GM12878 (cell line): Measurements from ENCODE around the gene GTPBP6. TPM values are rescaled to one million over a fixed set of nuclear protein-coding genes. Genes with fewer than 3 reads are reported as not detected.

Experiments
- ATAC-seq: fragments of 200-7000 bp; cut with Tn5 transposase; 3 replicates; pipeline ENCODE4 v1.9.1; 2020; ENCODE audit warnings: mild to moderate bottlenecking, moderate library complexity
- BruUV-seq: library from RNA; stranded (reverse); fragments of 400-500 nt; replicated peaks from 2 replicates; lab custom pipeline; 2021; lab: Mats Ljungman, UMichigan
- CTCF ChIA-PET: fragments of 300-600 bp; sonication (Branson Sonifier 250); formaldehyde crosslinking; extraction: SDS; loops from one replicate; lab custom pipeline; 2021; ENCODE audit warnings: inconsistent platforms; lab: Yijun Ruan, JAX
- POLR2A ChIA-PET: fragments of 350-600 bp; formaldehyde crosslinking; extraction: SDS; loops from one replicate; lab custom pipeline; 2021; ENCODE audit warnings: inconsistent platforms; lab: Charles Lee
- RAD21 ChIA-PET: fragments of 300-600 bp; sonication (Branson Sonifier 250); formaldehyde crosslinking; loops from one replicate; lab custom pipeline; 2023; ENCODE audit warnings: antibody characterized with exemption; ENCODE audit not compliant: unreplicated experiment; lab: Charles Lee
- SMC1A ChIA-PET: fragments of 300-600 bp; sonication (Branson Sonifier 250); formaldehyde crosslinking; loops from one replicate; lab custom pipeline; 2023; ENCODE audit not compliant: unreplicated experiment, uncharacterized antibody; lab: Charles Lee
- DNase-seq: peaks from one replicate; pipeline ENCODE4 v3.0.0-alpha.2; 2011; ENCODE audit warnings: low read depth, low spot score
- FAIRE-seq: peaks from 3 replicates; lab custom pipeline; 2011; peaks lifted over from hg19 to GRCh38; lab: Jason Lieb, UNC
- H2AFZ ChIP-seq: 2 replicates; pipeline ENCODE4 v1.6.0; 2011; ENCODE audit warnings: low read depth, low read length, control low read depth; ENCODE audit not compliant: control insufficient read depth
- H3K27ac ChIP-seq: 2 replicates; pipeline ENCODE4 v1.5.1; 2011; ENCODE audit warnings: control low read depth; ENCODE audit not compliant: control insufficient read depth, insufficient read depth
- H3K27me3 ChIP-seq, 2 experiments: replicated peaks in 1 of 2; 2 replicates each; pipeline versions ENCODE4 v1.6.0 to v1.6.1; 2011; ENCODE audit warnings: low read length in 1 of 2; ENCODE audit not compliant: control insufficient read depth in 2 of 2, insufficient read depth in 2 of 2
- H3K36me3 ChIP-seq, 2 experiments: 2 replicates each; pipeline ENCODE4 v1.5.1; 2011; ENCODE audit warnings: low read length in 1 of 2; ENCODE audit not compliant: control insufficient read depth in 2 of 2, insufficient read depth in 2 of 2
- H3K4me1 ChIP-seq: 2 replicates; pipeline ENCODE4 v1.6.1; 2011; ENCODE audit warnings: mild to moderate bottlenecking, low read length, moderate library complexity, mixed read lengths; ENCODE audit not compliant: control insufficient read depth, insufficient read depth
- H3K4me2 ChIP-seq: 2 replicates; pipeline ENCODE4 v1.6.0; 2011; ENCODE audit warnings: control low read depth; ENCODE audit not compliant: control insufficient read depth, insufficient read depth
- H3K4me3 ChIP-seq: fragments of 200-600 bp; sonication (generic); 2 replicates; pipeline ENCODE4 v1.5.1; 2016
- H3K79me2 ChIP-seq: 2 replicates; pipeline ENCODE4 v1.6.0; 2011; ENCODE audit warnings: low read length; ENCODE audit not compliant: control insufficient read depth, insufficient read depth
- H3K9ac ChIP-seq: 2 replicates; pipeline ENCODE4 v1.8.0; 2011; ENCODE audit warnings: low read length, control low read depth, mixed read lengths; ENCODE audit not compliant: control insufficient read depth, insufficient read depth
- H3K9me3 ChIP-seq: replicated peaks from 3 replicates; pipeline ENCODE4 v1.5.1; 2011; ENCODE audit warnings: mild to moderate bottlenecking, low read length; ENCODE audit not compliant: control insufficient read depth, insufficient read depth
- H4K20me1 ChIP-seq: 2 replicates; pipeline ENCODE4 v1.6.0; 2011; ENCODE audit not compliant: control insufficient read depth, insufficient read depth
- BCL11A ChIP-seq: IDR thresholded peaks from 2 replicates; pipeline ENCODE4 v1.6.1; 2011; ENCODE audit warnings: low read depth, low read length
- FOS ChIP-seq: IDR thresholded peaks from 3 replicates; pipeline ENCODE4 v1.6.1; 2011; ENCODE audit warnings: borderline replicate concordance; ENCODE audit not compliant: insufficient read length; ENCODE audit errors: extremely low read depth
- MEF2A ChIP-seq: IDR thresholded peaks from 2 replicates; pipeline ENCODE4 v1.6.1; 2011; ENCODE audit warnings: low read depth, mild to moderate bottlenecking, low read length, moderate library complexity; ENCODE audit not compliant: insufficient read depth
- MEF2B ChIP-seq: fragments of 450-650 bp; IDR thresholded peaks from 2 replicates; pipeline ENCODE4 v1.6.1; 2018; ENCODE audit warnings: mild to moderate bottlenecking, moderate library complexity; ENCODE audit not compliant: partially characterized antibody, poor library complexity, severe bottlenecking
- MLLT1 ChIP-seq: fragments of 450-650 bp; IDR thresholded peaks from 2 replicates; pipeline ENCODE4 v1.6.1; 2016; ENCODE audit warnings: mild to moderate bottlenecking
- RELA ChIP-seq: fragments of 450-650 bp; IDR thresholded peaks from 2 replicates; pipeline ENCODE4 v1.8.0; 2014; ENCODE audit warnings: borderline replicate concordance; ENCODE audit not compliant: partially characterized antibody
- SPI1 ChIP-seq: IDR thresholded peaks from 2 replicates; pipeline ENCODE4 v1.6.1; 2011; ENCODE audit warnings: low read depth, mild to moderate bottlenecking, low read length, moderate library complexity, borderline replicate concordance; ENCODE audit not compliant: insufficient read depth
- TBL1XR1 ChIP-seq: IDR thresholded peaks from 2 replicates; pipeline ENCODE4 v1.6.1; 2012; ENCODE audit warnings: low read depth, low read length, improper control_type of control experiment
- WGBS: methylation state at CpG from one replicate; pipeline ENCODE4 v1.1.6; 2016; ENCODE audit warnings: low lambda C conversion rate; ENCODE audit not compliant: insufficient replicate concordance, insufficient coverage; ENCODE audit errors: missing lambda C conversion rate; 5-methylcytosine and 5-hydroxymethylcytosine counted together
- in situ Hi-C: fragments of 300-500 bp; cut with MboI; formaldehyde crosslinking; loops from 9 replicates; pipeline ENCODE4 v1.14.3; 2018; ENCODE audit warnings: mixed read lengths
- intact Hi-C: fragments of 100-400 bp; cut with micrococcal nuclease; formaldehyde crosslinking; loops from one replicate; pipeline ENCODE4 v1.14.2; 2022; ENCODE audit not compliant: unreplicated experiment
- polyA plus RNA-seq, 11 experiments: library from polyadenylated mRNA; depleted of rRNA in 4 of 11; unstranded in 6 of 11; stranded (reverse) in 5 of 11; fragments of >200 nt; fragmentation: Nextera tagmentation in 4 of 11; fragmentation: Illumina TruSeq in 1 of 11; extraction: Ambion mirVana in 4 of 11; extraction: Trizol in 1 of 11; gene quantifications; 1 replicate in 1 of 11; 2 replicates in 10 of 11; pipeline versions ENCODE4 v1.2.1 to v1.2.3, GENCODE V29; 2011 to 2016; ENCODE audit warnings: inconsistent platforms in 2 of 11, missing spikeins in 2 of 11, low read depth in 1 of 11
- total RNA-seq, 4 experiments: library from RNA; depleted of rRNA in 3 of 4; stranded (reverse); fragments of >200 nt in 3 of 4; fragmentation: Illumina TruSeq in 1 of 4; extraction: Trizol in 1 of 4; gene quantifications; 2 replicates each; pipeline versions ENCODE4 v1.2.1 to v1.2.3, GENCODE V29; 2013 to 2021
- TF ChIP-seq, protein P1 (sequence below): fragments of 450-650 bp; IDR thresholded peaks from 2 replicates; pipeline ENCODE4 v1.6.1; 2017; ENCODE audit warnings: mild to moderate bottlenecking, moderate library complexity
- TF ChIP-seq, protein P2 (sequence below): fragments of 450-650 bp; IDR thresholded peaks from 2 replicates; pipeline ENCODE4 v1.6.1; 2016; ENCODE audit warnings: mild to moderate bottlenecking
- TF ChIP-seq, protein P3 (sequence below): IDR thresholded peaks from 2 replicates; pipeline ENCODE4 v1.6.1; 2012; ENCODE audit warnings: low read depth, low read length, improper control_type of control experiment

GTPBP6 gene
- total and polyA plus RNA-seq, 10 of the 15 experiments (the other 5 are each of a cell fraction or from before 2014, with no cell fraction given) = 0.31 to 71.0 (median 21.1) TPM

GRCh38 chrX:357035-357692, 38.6 kb upstream of the GTPBP6 start:
- TF ChIP-seq, protein P1, sequence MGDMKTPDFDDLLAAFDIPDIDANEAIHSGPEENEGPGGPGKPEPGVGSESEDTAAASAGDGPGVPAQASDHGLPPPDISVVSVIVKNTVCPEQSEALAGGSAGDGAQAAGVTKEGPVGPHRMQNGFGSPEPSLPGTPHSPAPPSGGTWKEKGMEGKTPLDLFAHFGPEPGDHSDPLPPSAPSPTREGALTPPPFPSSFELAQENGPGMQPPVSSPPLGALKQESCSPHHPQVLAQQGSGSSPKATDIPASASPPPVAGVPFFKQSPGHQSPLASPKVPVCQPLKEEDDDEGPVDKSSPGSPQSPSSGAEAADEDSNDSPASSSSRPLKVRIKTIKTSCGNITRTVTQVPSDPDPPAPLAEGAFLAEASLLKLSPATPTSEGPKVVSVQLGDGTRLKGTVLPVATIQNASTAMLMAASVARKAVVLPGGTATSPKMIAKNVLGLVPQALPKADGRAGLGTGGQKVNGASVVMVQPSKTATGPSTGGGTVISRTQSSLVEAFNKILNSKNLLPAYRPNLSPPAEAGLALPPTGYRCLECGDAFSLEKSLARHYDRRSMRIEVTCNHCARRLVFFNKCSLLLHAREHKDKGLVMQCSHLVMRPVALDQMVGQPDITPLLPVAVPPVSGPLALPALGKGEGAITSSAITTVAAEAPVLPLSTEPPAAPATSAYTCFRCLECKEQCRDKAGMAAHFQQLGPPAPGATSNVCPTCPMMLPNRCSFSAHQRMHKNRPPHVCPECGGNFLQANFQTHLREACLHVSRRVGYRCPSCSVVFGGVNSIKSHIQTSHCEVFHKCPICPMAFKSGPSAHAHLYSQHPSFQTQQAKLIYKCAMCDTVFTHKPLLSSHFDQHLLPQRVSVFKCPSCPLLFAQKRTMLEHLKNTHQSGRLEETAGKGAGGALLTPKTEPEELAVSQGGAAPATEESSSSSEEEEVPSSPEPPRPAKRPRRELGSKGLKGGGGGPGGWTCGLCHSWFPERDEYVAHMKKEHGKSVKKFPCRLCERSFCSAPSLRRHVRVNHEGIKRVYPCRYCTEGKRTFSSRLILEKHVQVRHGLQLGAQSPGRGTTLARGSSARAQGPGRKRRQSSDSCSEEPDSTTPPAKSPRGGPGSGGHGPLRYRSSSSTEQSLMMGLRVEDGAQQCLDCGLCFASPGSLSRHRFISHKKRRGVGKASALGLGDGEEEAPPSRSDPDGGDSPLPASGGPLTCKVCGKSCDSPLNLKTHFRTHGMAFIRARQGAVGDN = no peak
- no peak for TF ChIP-seq FOS
- TF ChIP-seq TBL1XR1 = no peak
- TF ChIP-seq MEF2A = no peak
- TF ChIP-seq RELA = no peak
- TF ChIP-seq, protein P2, sequence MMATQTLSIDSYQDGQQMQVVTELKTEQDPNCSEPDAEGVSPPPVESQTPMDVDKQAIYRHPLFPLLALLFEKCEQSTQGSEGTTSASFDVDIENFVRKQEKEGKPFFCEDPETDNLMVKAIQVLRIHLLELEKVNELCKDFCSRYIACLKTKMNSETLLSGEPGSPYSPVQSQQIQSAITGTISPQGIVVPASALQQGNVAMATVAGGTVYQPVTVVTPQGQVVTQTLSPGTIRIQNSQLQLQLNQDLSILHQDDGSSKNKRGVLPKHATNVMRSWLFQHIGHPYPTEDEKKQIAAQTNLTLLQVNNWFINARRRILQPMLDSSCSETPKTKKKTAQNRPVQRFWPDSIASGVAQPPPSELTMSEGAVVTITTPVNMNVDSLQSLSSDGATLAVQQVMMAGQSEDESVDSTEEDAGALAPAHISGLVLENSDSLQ = no peak
- TF ChIP-seq MLLT1 = no peak
- no peak for TF ChIP-seq SPI1
- TF ChIP-seq BCL11A = no peak
- no peak for TF ChIP-seq MEF2B
- TF ChIP-seq, protein P3, sequence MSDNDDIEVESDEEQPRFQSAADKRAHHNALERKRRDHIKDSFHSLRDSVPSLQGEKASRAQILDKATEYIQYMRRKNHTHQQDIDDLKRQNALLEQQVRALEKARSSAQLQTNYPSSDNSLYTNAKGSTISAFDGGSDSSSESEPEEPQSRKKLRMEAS = no peak
- no peaks in the 10 kb centered on the region for H3K36me3 ChIP-seq
- peaks cover 3% of the 10 kb centered on the region; the same call in 2 of the 3 replicates for H3K9me3 ChIP-seq
- H3K4me1 ChIP-seq = no peaks in the 10 kb centered on the region
- SMC1A ChIA-PET = no interaction called here
- no peak overlapping the region for H3K4me2 ChIP-seq
- BruUV-seq = no TSS peak
- POLR2A ChIA-PET = no interaction called here
- no peak overlapping the region for H3K4me3 ChIP-seq
- ATAC-seq (no peak), FAIRE-seq (no peak), DNase-seq (no peak)
- 95% methylated on average over 14 of the region's 14 CpGs for WGBS
- no peaks in the 10 kb centered on the region for H3K27me3 ChIP-seq
- RAD21 ChIA-PET = no interaction called here
- no peaks in the 10 kb centered on the region for H4K20me1 ChIP-seq
- no peak overlapping the region for H3K27ac ChIP-seq
- intact Hi-C loops = no loop called here
- in situ Hi-C loops = no loop called here
- H2AFZ ChIP-seq = no peak overlapping the region
- CTCF ChIA-PET = no interaction called here
- no peaks in the 10 kb centered on the region for H3K79me2 ChIP-seq
- no peak overlapping the region for H3K9ac ChIP-seq
